Tibial artery (tissue), 4 donors: ENCODE measurements around the gene ST3GAL5.

Experiments used
- DNase-seq, 2 donors: peaks; one replicate each; pipeline ENCODE4 v3.0.0-alpha.2; 2019
- H3K27ac ChIP-seq, 2 donors: fragments of 200-600 bp; sonication (generic) in 1 of 2; 1 replicate in 1 of 2; 2 replicates in 1 of 2; pipeline ENCODE4 v1.5.1; 2018 to 2019; ENCODE audit warnings: mild to moderate bottlenecking in 1 of 2
- H3K27me3 ChIP-seq, 2 donors: fragments of 200-600 bp; sonication (generic) in 1 of 2; one replicate each; pipeline versions ENCODE4 v1.5.1 to v1.6.0; 2016 to 2019
- H3K36me3 ChIP-seq, 3 donors: fragments of 200-600 bp; sonication (generic) in 2 of 3; one replicate each; pipeline ENCODE4 v1.5.1; 2016 to 2019; ENCODE audit warnings: mild to moderate bottlenecking in 2 of 3
- H3K4me1 ChIP-seq, 4 donors: fragments of 200-600 bp; sonication (generic) in 2 of 4; 1 replicate in 3 of 4; 2 replicates in 1 of 4; pipeline ENCODE4 v1.5.1; 2016 to 2019
- H3K4me3 ChIP-seq, 2 donors: fragments of 200-600 bp; sonication (generic) in 1 of 2; 1 replicate in 1 of 2; 2 replicates in 1 of 2; pipeline ENCODE4 v1.5.1; 2018 to 2019; ENCODE audit warnings: mild to moderate bottlenecking in 2 of 2
- H3K9me3 ChIP-seq, 3 donors: fragments of 200-600 bp; sonication (generic) in 1 of 3; one replicate each; pipeline ENCODE4 v1.5.1; 2016 to 2019
- CTCF ChIP-seq, 2 experiments: fragments of 200-600 bp in 1 of 2; fragments of 450-650 bp in 1 of 2; IDR thresholded peaks; one replicate each; pipeline ENCODE4 v1.5.1; 2017 to 2019; ENCODE audit warnings: antibody characterized with exemption in 2 of 2, mild to moderate bottlenecking in 1 of 2, moderate library complexity in 1 of 2
- intact Hi-C: fragments of 100-400 bp; cut with DNase I; formaldehyde crosslinking; loops from one replicate; pipeline ENCODE4 v1.15.0; 2023; ENCODE audit warnings: low total_unique reads

Gene ST3GAL5

GRCh38 chr2:85907671-85908157, 18.9 kb upstream of the ST3GAL5 start:
- intact Hi-C loops, result no loop called here
- TF ChIP-seq CTCF (IDR thresholded peaks at IDR 0.05), result no peak
- Histone ChIP-seq H3K4me1 (peaks cover 0 to 19% (median 7%) of the 10 kb centered on the region in 4 donors), H3K27ac (no peak overlapping the region), H3K27me3 (no peaks in the 10 kb centered on the region), H3K36me3 (no peaks in the 10 kb centered on the region), H3K9me3 (no peaks in the 10 kb centered on the region), H3K4me3 (no peak overlapping the region)
- DNase-seq, result no peak

GRCh38 chr2:85906748-85907147, 18.0 kb upstream of the ST3GAL5 start:
- intact Hi-C loops, result no loop called here
- H3K4me3 ChIP-seq, result no peak overlapping the region
- no peaks in the 10 kb centered on the region for H3K36me3 ChIP-seq
- TF ChIP-seq CTCF (IDR thresholded peaks at IDR 0.05), result no peak
- H3K27me3 ChIP-seq, result no peaks in the 10 kb centered on the region
- H3K4me1 ChIP-seq, result peaks cover 0 to 19% (median 7%) of the 10 kb centered on the region in 4 donors
- no peak for DNase-seq
- H3K27ac ChIP-seq, result no peak overlapping the region
- no peaks in the 10 kb centered on the region for H3K9me3 ChIP-seq

GRCh38 chr2:85905891-85906290, 17.1 kb upstream of the ST3GAL5 start:
- intact Hi-C loops, result no loop called here
- DNase-seq, result no peak
- Histone ChIP-seq H3K9me3 (no peaks in the 10 kb centered on the region), H3K4me1 (peaks cover 0 to 15% (median 7%) of the 10 kb centered on the region in 4 donors), H3K4me3 (no peak overlapping the region), H3K27ac (peak overlapping the region; percentile 23 to 54), H3K27me3 (no peaks in the 10 kb centered on the region), H3K36me3 (no peaks in the 10 kb centered on the region)
- TF ChIP-seq CTCF (IDR thresholded peaks at IDR 0.05), result no peak

GRCh38 chr2:85905187-85905666, 16.4 kb upstream of the ST3GAL5 start:
- Histone ChIP-seq H3K27ac (peak overlapping the region; percentile 34 to 54), H3K4me1 (peaks cover 0 to 14% (median 7%) of the 10 kb centered on the region in 4 donors)
- DNase-seq, result peak in 1 of 2 donors; percentile 58

GRCh38 chr2:85903849-85904248, 15.1 kb upstream of the ST3GAL5 start:
- Histone ChIP-seq H3K4me1 (peaks cover 0 to 14% (median 7%) of the 10 kb centered on the region in 4 donors), H3K27me3 (no peaks in the 10 kb centered on the region), H3K27ac (no peak overlapping the region), H3K9me3 (no peaks in the 10 kb centered on the region), H3K4me3 (no peak overlapping the region), H3K36me3 (no peaks in the 10 kb centered on the region)
- no peak for DNase-seq
- no peak for TF ChIP-seq CTCF (IDR thresholded peaks at IDR 0.05)
- intact Hi-C loops, result no loop called here

More at GRCh38 chr2:85905187-85905666, 16.4 kb upstream of the ST3GAL5 start:
- TF ChIP-seq CTCF (IDR thresholded peaks at IDR 0.05), result no peak
- Histone ChIP-seq H3K36me3 (no peaks in the 10 kb centered on the region), H3K27me3 (no peaks in the 10 kb centered on the region), H3K9me3 (no peaks in the 10 kb centered on the region), H3K4me3 (no peak overlapping the region)
- intact Hi-C loops, result no loop called here

- intact Hi-C loops, result no loop called here
- no peak for DNase-seq
- H3K27ac ChIP-seq, result no peak overlapping the region
Measured at GRCh38 chr2:85902496-85902895, 13.7 kb upstream of the ST3GAL5 start.

More at GRCh38 chr2:85902496-85902895, 13.7 kb upstream of the ST3GAL5 start:
- no peaks in the 10 kb centered on the region for H3K27me3 ChIP-seq
- no peaks in the 10 kb centered on the region for H3K36me3 ChIP-seq
- peaks cover 0 to 14% (median 7%) of the 10 kb centered on the region in 4 donors for H3K4me1 ChIP-seq
- TF ChIP-seq CTCF (IDR thresholded peaks at IDR 0.05), result no peak
- H3K9me3 ChIP-seq, result no peaks in the 10 kb centered on the region
- H3K4me3 ChIP-seq, result no peak overlapping the region
